ENCODE measurements around the gene TANK.

The TANK gene

DNA sequence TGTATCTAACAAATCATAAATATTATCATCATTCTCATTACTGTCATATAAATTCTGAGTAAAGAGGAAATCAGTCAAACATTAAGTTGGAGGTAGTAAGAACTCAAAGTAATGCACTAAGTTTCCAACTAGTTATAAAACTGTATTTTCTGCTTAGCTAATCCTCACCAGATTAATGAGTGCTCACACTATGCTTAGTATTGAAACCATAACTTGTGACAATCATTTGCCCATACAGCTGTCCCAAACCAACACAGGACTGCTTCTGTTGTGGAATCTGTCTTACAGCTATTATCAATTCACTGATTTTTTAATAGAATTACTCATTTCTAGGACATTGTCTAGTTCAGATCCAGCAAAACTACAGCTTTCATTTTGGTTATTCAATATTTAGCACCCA is 41.5 kb upstream of the TANK start:
- TF ChIP-seq TAF1 (IDR thresholded peaks at IDR 0.05; ENCODE audit: borderline replicate concordance, insufficient read depth, low read length) (no peak), SIN3A (IDR thresholded peaks at IDR 0.05; ENCODE audit: borderline replicate concordance, insufficient read depth, low read length) (no peak), FOXP2 (optimal IDR thresholded peaks at IDR 0.05; ENCODE audit: borderline replicate concordance, extremely low read depth, extremely low read length, insufficient read depth) (no peak), POLR2AphosphoS5 (IDR thresholded peaks at IDR 0.05; ENCODE audit: low read depth, low read length) (no peak)
- TF ChIP-seq, protein P1, sequence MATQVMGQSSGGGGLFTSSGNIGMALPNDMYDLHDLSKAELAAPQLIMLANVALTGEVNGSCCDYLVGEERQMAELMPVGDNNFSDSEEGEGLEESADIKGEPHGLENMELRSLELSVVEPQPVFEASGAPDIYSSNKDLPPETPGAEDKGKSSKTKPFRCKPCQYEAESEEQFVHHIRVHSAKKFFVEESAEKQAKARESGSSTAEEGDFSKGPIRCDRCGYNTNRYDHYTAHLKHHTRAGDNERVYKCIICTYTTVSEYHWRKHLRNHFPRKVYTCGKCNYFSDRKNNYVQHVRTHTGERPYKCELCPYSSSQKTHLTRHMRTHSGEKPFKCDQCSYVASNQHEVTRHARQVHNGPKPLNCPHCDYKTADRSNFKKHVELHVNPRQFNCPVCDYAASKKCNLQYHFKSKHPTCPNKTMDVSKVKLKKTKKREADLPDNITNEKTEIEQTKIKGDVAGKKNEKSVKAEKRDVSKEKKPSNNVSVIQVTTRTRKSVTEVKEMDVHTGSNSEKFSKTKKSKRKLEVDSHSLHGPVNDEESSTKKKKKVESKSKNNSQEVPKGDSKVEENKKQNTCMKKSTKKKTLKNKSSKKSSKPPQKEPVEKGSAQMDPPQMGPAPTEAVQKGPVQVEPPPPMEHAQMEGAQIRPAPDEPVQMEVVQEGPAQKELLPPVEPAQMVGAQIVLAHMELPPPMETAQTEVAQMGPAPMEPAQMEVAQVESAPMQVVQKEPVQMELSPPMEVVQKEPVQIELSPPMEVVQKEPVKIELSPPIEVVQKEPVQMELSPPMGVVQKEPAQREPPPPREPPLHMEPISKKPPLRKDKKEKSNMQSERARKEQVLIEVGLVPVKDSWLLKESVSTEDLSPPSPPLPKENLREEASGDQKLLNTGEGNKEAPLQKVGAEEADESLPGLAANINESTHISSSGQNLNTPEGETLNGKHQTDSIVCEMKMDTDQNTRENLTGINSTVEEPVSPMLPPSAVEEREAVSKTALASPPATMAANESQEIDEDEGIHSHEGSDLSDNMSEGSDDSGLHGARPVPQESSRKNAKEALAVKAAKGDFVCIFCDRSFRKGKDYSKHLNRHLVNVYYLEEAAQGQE (IDR thresholded peaks at IDR 0.05; ENCODE audit: insufficient read depth in 1 of 2, low read depth in 2 of 2, low read length in 2 of 2), result no peak

DNA sequence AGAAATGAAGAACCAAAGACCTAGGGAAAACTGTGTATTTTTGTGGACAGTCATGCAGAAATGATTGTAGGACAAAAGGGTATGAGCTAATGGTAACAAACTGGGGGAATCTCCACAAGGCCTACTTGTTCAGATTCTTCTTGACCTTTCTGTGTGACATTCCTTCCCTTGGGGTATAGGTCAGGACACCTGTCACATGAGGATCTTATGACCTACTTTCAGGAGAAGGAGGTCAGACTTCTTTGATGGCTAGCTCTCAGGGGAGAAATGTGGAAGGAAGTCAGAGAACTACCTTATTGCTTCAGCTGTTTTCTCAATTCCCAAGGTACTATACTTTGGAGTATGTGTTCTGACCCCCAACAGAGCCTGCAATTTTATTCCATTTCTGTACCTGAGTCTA is 40.7 kb upstream of the TANK start:
- TF ChIP-seq POLR2AphosphoS5 (IDR thresholded peaks at IDR 0.05; ENCODE audit: low read depth, low read length), result no peak
- TF ChIP-seq, protein P1 (IDR thresholded peaks at IDR 0.05; ENCODE audit: insufficient read depth in 1 of 2, low read depth in 2 of 2, low read length in 2 of 2), result no peak
- no peak for TF ChIP-seq SIN3A (IDR thresholded peaks at IDR 0.05; ENCODE audit: borderline replicate concordance, insufficient read depth, low read length)

DNA sequence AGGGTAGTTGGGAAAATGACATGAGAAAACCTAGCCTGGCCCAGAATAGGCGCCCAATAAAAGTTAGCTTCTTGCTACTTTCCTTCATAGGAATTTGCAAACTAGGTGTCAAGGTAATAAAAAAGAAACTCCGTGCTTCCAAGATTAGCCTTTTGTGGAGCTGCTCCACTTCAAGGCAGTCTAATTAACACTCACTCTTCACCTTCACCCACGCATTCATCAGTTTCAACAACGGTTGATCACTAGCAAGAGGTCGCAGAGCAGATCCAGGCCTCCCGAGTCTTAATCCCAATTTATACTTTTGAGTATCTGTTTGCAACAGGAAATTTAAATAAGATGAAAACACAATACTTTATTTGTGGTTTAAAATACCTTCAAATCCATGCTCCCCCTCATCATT is 39.5 kb upstream of the TANK start:
- TF ChIP-seq, protein P1 (IDR thresholded peaks at IDR 0.05; ENCODE audit: insufficient read depth in 1 of 2, low read depth in 2 of 2, low read length in 2 of 2), result no peak
- TF ChIP-seq FOXP2 (optimal IDR thresholded peaks at IDR 0.05; ENCODE audit: borderline replicate concordance, extremely low read depth, extremely low read length, insufficient read depth) (no peak), SIN3A (IDR thresholded peaks at IDR 0.05; ENCODE audit: borderline replicate concordance, insufficient read depth, low read length) (no peak), TAF1 (IDR thresholded peaks at IDR 0.05; ENCODE audit: borderline replicate concordance, insufficient read depth, low read length) (no peak), POLR2AphosphoS5 (IDR thresholded peaks at IDR 0.05; ENCODE audit: low read depth, low read length) (no peak)

DNA sequence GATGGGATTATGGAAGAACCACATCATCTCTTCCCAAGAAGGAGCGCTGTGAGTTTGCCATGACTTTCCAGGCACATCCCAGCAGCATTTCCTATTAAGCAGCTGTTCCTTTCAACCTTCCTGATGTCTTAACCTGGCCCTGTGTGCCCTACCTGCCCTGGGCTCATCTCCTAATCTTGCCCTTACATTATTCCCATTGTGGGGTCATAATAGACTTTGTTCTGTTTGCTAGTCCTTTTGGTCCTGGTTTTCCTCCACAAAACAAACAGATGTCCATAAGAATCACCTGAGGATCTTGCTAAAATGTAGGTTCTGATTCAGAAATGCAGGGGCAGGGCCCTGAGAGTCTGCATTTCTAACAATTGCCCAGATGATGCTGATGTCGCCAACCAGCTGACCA is 38.6 kb upstream of the TANK start:
- TF ChIP-seq, protein P1 (IDR thresholded peaks at IDR 0.05; ENCODE audit: insufficient read depth in 1 of 2, low read depth in 2 of 2, low read length in 2 of 2), result no peak
- TF ChIP-seq SIN3A (IDR thresholded peaks at IDR 0.05; ENCODE audit: borderline replicate concordance, insufficient read depth, low read length) (no peak), POLR2AphosphoS5 (IDR thresholded peaks at IDR 0.05; ENCODE audit: low read depth, low read length) (no peak), FOXP2 (optimal IDR thresholded peaks at IDR 0.05; ENCODE audit: borderline replicate concordance, extremely low read depth, extremely low read length, insufficient read depth) (no peak), TAF1 (IDR thresholded peaks at IDR 0.05; ENCODE audit: borderline replicate concordance, insufficient read depth, low read length) (no peak)

Measured in PFSK-1 (cell line).